SK-N-SH (cell line): Measurements from ENCODE around the gene NDFIP1. TPM values are rescaled to one million over a fixed set of nuclear protein-coding genes. Genes with fewer than 3 reads are reported as not detected.

Source experiments
- CTCF ChIA-PET: fragments of 300-600, 350-600 bp; formaldehyde crosslinking; extraction: SDS; loops from one replicate; lab custom pipeline; 2021; lab: Yijun Ruan, JAX
- POLR2A ChIA-PET: fragments of 350-600 bp; sonication (Branson Sonifier 250); formaldehyde crosslinking; extraction: SDS; loops from one replicate; lab custom pipeline; 2020; ENCODE audit warnings: antibody characterized with exemption, inconsistent platforms; lab: Yijun Ruan, JAX
- DNase-seq: peaks from one replicate; pipeline ENCODE4 v3.0.0; 2012
- H2AFZ ChIP-seq: fragments of 200-600 bp; sonication (generic); 2 replicates; pipeline ENCODE4 v1.8.1; 2016; ENCODE audit warnings: antibody characterized with exemption, mild to moderate bottlenecking, low read depth
- H3F3A ChIP-seq: fragments of 200-600 bp; sonication (generic); replicated peaks from 2 replicates; pipeline ENCODE3; 2016; ENCODE audit warnings: antibody characterized with exemption, mild to moderate bottlenecking; ENCODE audit not compliant: insufficient read depth
- H3K27ac ChIP-seq, 2 experiments: fragments of 200-500 bp in 1 of 2; fragments of 200-600 bp in 1 of 2; sonication (Bioruptor generic) in 1 of 2; sonication (generic), shearing (Covaris generic) in 1 of 2; 2 replicates each; pipeline versions ENCODE4 v1.5.1 to v1.6.1; 2014 to 2016; ENCODE audit warnings: low read depth in 2 of 2, inconsistent platforms in 1 of 2, low read length in 1 of 2, mild to moderate bottlenecking in 1 of 2, mixed read lengths in 1 of 2
- H3K27me3 ChIP-seq: fragments of 200-600 bp; sonication (generic), shearing (Covaris generic); 2 replicates; pipeline ENCODE4 v1.6.1; 2016; ENCODE audit warnings: mixed run types; ENCODE audit not compliant: insufficient read depth
- H3K36me3 ChIP-seq, 2 experiments: fragments of 200-500 bp in 1 of 2; fragments of 200-600 bp in 1 of 2; sonication (Bioruptor generic) in 1 of 2; sonication (generic) in 1 of 2; replicated peaks in 1 of 2; 2 replicates each; pipeline versions ENCODE3 to v1.5.1; 2014 to 2016; ENCODE audit warnings: low read length in 1 of 2, mild to moderate bottlenecking in 1 of 2; ENCODE audit not compliant: insufficient read depth in 2 of 2, control insufficient read depth in 1 of 2
- H3K4me1 ChIP-seq, 2 experiments: fragments of 200-500 bp in 1 of 2; fragments of 200-600 bp in 1 of 2; sonication (Bioruptor generic) in 1 of 2; sonication (generic), shearing (Covaris generic) in 1 of 2; 2 replicates each; pipeline versions ENCODE4 v1.5.1 to v1.6.1; 2014 to 2016; ENCODE audit warnings: low read depth in 1 of 2, low read length in 1 of 2, mixed run types in 1 of 2; ENCODE audit not compliant: insufficient read depth in 2 of 2, control insufficient read depth in 1 of 2
- H3K4me2 ChIP-seq: fragments of 200-600 bp; sonication (generic), shearing (Covaris generic); 2 replicates; pipeline ENCODE4 v1.6.1; 2017; ENCODE audit warnings: mixed run types
- H3K4me3 ChIP-seq, 2 experiments: fragments of 200-500 bp in 1 of 2; fragments of 200-600 bp in 1 of 2; sonication (Bioruptor generic) in 1 of 2; sonication (generic), shearing (Covaris generic) in 1 of 2; 2 replicates each; pipeline versions ENCODE4 v1.5.1 to v1.8.1; 2014 to 2016; ENCODE audit warnings: low read depth in 2 of 2, inconsistent platforms in 1 of 2, low read length in 1 of 2, mild to moderate bottlenecking in 1 of 2, mixed read lengths in 1 of 2, moderate library complexity in 1 of 2
- H3K79me2 ChIP-seq: fragments of 200-600 bp; sonication (generic); 2 replicates; pipeline ENCODE4 v1.8.1; 2017; ENCODE audit warnings: mild to moderate bottlenecking; ENCODE audit not compliant: insufficient read depth
- H3K9ac ChIP-seq: fragments of 200-600 bp; sonication (generic); 2 replicates; pipeline ENCODE4 v1.6.1; 2017; ENCODE audit warnings: mixed run types
- H3K9me2 ChIP-seq: fragments of 200-600 bp; sonication (generic); 2 replicates; pipeline ENCODE4 v1.6.1; 2017; ENCODE audit warnings: mixed run types
- H3K9me3 ChIP-seq: fragments of 200-600 bp; sonication (generic); 2 replicates; pipeline ENCODE4 v1.6.1; 2017; ENCODE audit warnings: mixed run types, mild to moderate bottlenecking, moderate library complexity
- H4K20me1 ChIP-seq: fragments of 200-600 bp; sonication (generic); 2 replicates; pipeline ENCODE4 v1.6.1; 2017; ENCODE audit warnings: mild to moderate bottlenecking, mixed run types; ENCODE audit not compliant: insufficient read depth
- CHD2 ChIP-seq: fragments of 150-350 bp; IDR thresholded peaks from 2 replicates; pipeline ENCODE4 v1.6.1; 2018; ENCODE audit warnings: low read length; ENCODE audit not compliant: partially characterized antibody
- CTCF ChIP-seq: fragments of 200-600 bp; sonication (generic); IDR thresholded peaks from 2 replicates; pipeline ENCODE4 v1.6.1; 2017; ENCODE audit warnings: antibody characterized with exemption, mild to moderate bottlenecking, moderate library complexity
- EP300 ChIP-seq, 2 experiments: IDR thresholded peaks; 2 replicates each; pipeline versions ENCODE4 v1.4.0 to v1.6.1; 2012; ENCODE audit warnings: borderline replicate concordance in 1 of 2, low read depth in 1 of 2, low read length in 1 of 2
- GATA2 ChIP-seq: sonication (generic); formaldehyde crosslinking; IDR thresholded peaks from 2 replicates; pipeline ENCODE4 v1.5.0; 2020; ENCODE audit warnings: mild to moderate bottlenecking, missing genetic modification reagents
- NFIC ChIP-seq: IDR thresholded peaks from 2 replicates; pipeline ENCODE4 v1.4.0; 2012; ENCODE audit warnings: borderline replicate concordance
- PBX3 ChIP-seq: IDR thresholded peaks from 2 replicates; pipeline ENCODE4; 2012
- POLR2AphosphoS5 ChIP-seq: IDR thresholded peaks from 2 replicates; pipeline ENCODE4 v1.6.1; 2012; ENCODE audit warnings: low read depth, low read length
- RAD21 ChIP-seq: IDR thresholded peaks from 2 replicates; pipeline ENCODE4 v1.6.1; 2012; ENCODE audit warnings: mild to moderate bottlenecking, low read length
- RCOR1 ChIP-seq: fragments of 150-350 bp; IDR thresholded peaks from 2 replicates; pipeline ENCODE4 v1.6.1; 2017; ENCODE audit warnings: antibody characterized with exemption, low read length
- TCF12 ChIP-seq: IDR thresholded peaks from 2 replicates; pipeline ENCODE4 v1.4.0; 2012
- YY1 ChIP-seq: IDR thresholded peaks from 2 replicates; pipeline ENCODE4 v1.4.0; 2012; ENCODE audit warnings: low read depth, mild to moderate bottlenecking
- WGBS: methylation state at CpG from one replicate; pipeline ENCODE4 v1.1.6; 2017; ENCODE audit warnings: low lambda C conversion rate; 5-methylcytosine and 5-hydroxymethylcytosine counted together
- polyA plus RNA-seq, 3 experiments: library from polyadenylated mRNA; depleted of rRNA; stranded (reverse); fragments of >200 nt; gene quantifications; 2 replicates each; pipeline ENCODE4 v1.2.3, GENCODE V29; 2012

The NDFIP1 gene
- polyA plus RNA-seq, 1 of the 3 experiments (the other 2 are of a cell fraction) = 40.0 TPM

GRCh38 chr5:142167458-142167857, 58.9 kb downstream of the NDFIP1 start:
- POLR2A ChIA-PET = interaction anchor here (0.6 to 1.1 kb wide), 2 partner anchors 8 to 189 kb away, joined by 3 read pairs; no protein-coding TSS in a partner anchor
- no peak overlapping the region for H3K9ac ChIP-seq
- H2AFZ ChIP-seq = no peak overlapping the region
- 95% methylated on average over 6 of the region's 6 CpGs for WGBS
- H3F3A ChIP-seq = peaks cover 3% of the 10 kb centered on the region
- TF ChIP-seq RAD21 = peak; percentile 48
- TF ChIP-seq CTCF = peak; percentile 24; the same call in 1 of the 2 replicates
- TF ChIP-seq EP300 (IDR thresholded peaks at IDR 0.05; ENCODE audit: borderline replicate concordance in 1 of 2, low read depth in 1 of 2, low read length in 1 of 2) = no peak
- no peaks in the 10 kb centered on the region for H3K79me2 ChIP-seq
- no peaks in the 10 kb centered on the region for H4K20me1 ChIP-seq
- H3K9me3 ChIP-seq = no peaks in the 10 kb centered on the region
- no peaks in the 10 kb centered on the region for H3K27me3 ChIP-seq
- no peak overlapping the region for H3K4me2 ChIP-seq
- H3K9me2 ChIP-seq = no peaks in the 10 kb centered on the region
- H3K4me1 ChIP-seq = peaks cover 5 to 48% of the 10 kb centered on the region in 2 experiments
- H3K27ac ChIP-seq = peak overlapping the region in 1 of 2 experiments; percentile 99; a peak in 2 of 4 replicates
- DNase-seq = no peak
- H3K36me3 ChIP-seq = no peaks in the 10 kb centered on the region
- CTCF ChIA-PET = interaction anchor here (0.7 to 4.6 kb wide), 10 partner anchors 11 to 420 kb away, joined by 3 to 30 read pairs (median 4); partner anchors contain the start of gene SPRY4
- H3K4me3 ChIP-seq = no peak overlapping the region

GRCh38 chr5:142168365-142168764, 59.8 kb downstream of the NDFIP1 start:
- no peaks in the 10 kb centered on the region for H3K9me3 ChIP-seq
- no peak for TF ChIP-seq CTCF
- peak; percentile 69 for TF ChIP-seq TCF12
- TF ChIP-seq EP300 (IDR thresholded peaks at IDR 0.05; ENCODE audit: borderline replicate concordance in 1 of 2, low read depth in 1 of 2, low read length in 1 of 2) = peak in 1 of 2 experiments; percentile 92; a peak in 2 of 4 replicates
- TF ChIP-seq RCOR1 = peak; percentile 61; the same call in 1 of the 2 replicates
- TF ChIP-seq CHD2 = peak; percentile 63
- TF ChIP-seq POLR2AphosphoS5 = peak; percentile 39; the same call in 1 of the 2 replicates
- no peak for TF ChIP-seq NFIC
- TF ChIP-seq PBX3 = peak; percentile 29; the same call in 1 of the 2 replicates
- TF ChIP-seq YY1 = no peak
- peak; percentile 26; the same call in 1 of the 2 replicates for TF ChIP-seq GATA2 (CRISPR knock-in tag)
- 90% methylated on average over 3 of the region's 3 CpGs for WGBS
- no peak overlapping the region for H2AFZ ChIP-seq
- H3K27ac ChIP-seq = peak overlapping the region in 1 of 2 experiments; percentile 99; a peak in 2 of 4 replicates
- peaks cover 5 to 48% of the 10 kb centered on the region in 2 experiments for H3K4me1 ChIP-seq
- H3K9me2 ChIP-seq = no peaks in the 10 kb centered on the region
- no peaks in the 10 kb centered on the region for H4K20me1 ChIP-seq
- H3K4me3 ChIP-seq = no peak overlapping the region
- ChIA-PET CTCF (interaction anchor here (1.0 to 4.6 kb wide), 5 partner anchors 12 to 381 kb away, joined by 3 to 30 read pairs (median 5); no protein-coding TSS in a partner anchor), POLR2A (interaction anchor here (1.1 to 2.3 kb wide), 2 partner anchors 17 to 157 kb away, joined by 4 to 8 read pairs; partner anchors contain the start of gene SPRY4)
- no peaks in the 10 kb centered on the region for H3K27me3 ChIP-seq
- H3K9ac ChIP-seq = no peak overlapping the region
- no peaks in the 10 kb centered on the region for H3K79me2 ChIP-seq
- peaks cover 3% of the 10 kb centered on the region for H3F3A ChIP-seq
- no peaks in the 10 kb centered on the region for H3K36me3 ChIP-seq
- no peak overlapping the region for H3K4me2 ChIP-seq
- no peak for DNase-seq
